Calu3 (cell line): Measurements from ENCODE around the gene CKS2. TPM values are rescaled to one million over a fixed set of nuclear protein-coding genes. Genes with fewer than 3 reads are reported as not detected.

ENCODE experiments used
- BruUV-seq: library from RNA; stranded (reverse); fragments of 400-500 nt; replicated peaks from 2 replicates; lab custom pipeline; 2021; lab: Mats Ljungman, UMichigan
- CTCF ChIA-PET: fragments of 300-600 bp; sonication (Branson Sonifier 250); formaldehyde crosslinking; loops from one replicate; lab custom pipeline; 2022; ENCODE audit warnings: antibody characterized with exemption; lab: Charles Lee
- DNase-seq: peaks from one replicate; pipeline ENCODE4 v3.0.0; 2022
- H3K27ac Mint-ChIP-seq: one replicate; pipeline ENCODE4 v1.8.0; 2022; ENCODE audit warnings: mixed read lengths; ENCODE audit not compliant: unreplicated experiment
- H3K27me3 Mint-ChIP-seq: one replicate; pipeline ENCODE4 v1.8.0; 2022; ENCODE audit warnings: mixed read lengths; ENCODE audit not compliant: unreplicated experiment
- H3K36me3 Mint-ChIP-seq: one replicate; pipeline ENCODE4 v1.8.0; 2022; ENCODE audit warnings: mild to moderate bottlenecking, moderate library complexity, mixed read lengths; ENCODE audit not compliant: insufficient read depth, unreplicated experiment
- H3K4me1 Mint-ChIP-seq: one replicate; pipeline ENCODE4 v1.8.0; 2022; ENCODE audit warnings: mild to moderate bottlenecking, low read depth, mixed read lengths; ENCODE audit not compliant: unreplicated experiment
- H3K4me3 Mint-ChIP-seq: one replicate; pipeline ENCODE4 v1.8.0; 2022; ENCODE audit warnings: mild to moderate bottlenecking, low read depth, moderate library complexity, mixed read lengths; ENCODE audit not compliant: unreplicated experiment
- H3K9me3 Mint-ChIP-seq: one replicate; pipeline ENCODE4 v1.8.0; 2022; ENCODE audit warnings: low read depth, mixed read lengths; ENCODE audit not compliant: unreplicated experiment
- CTCF ChIP-seq: fragments of 200-600 bp; IDR thresholded peaks from one replicate; pipeline ENCODE4 v1.8.0; 2022; ENCODE audit warnings: antibody characterized with exemption; ENCODE audit not compliant: unreplicated experiment
- intact Hi-C: fragments of 100-400 bp; cut with micrococcal nuclease; formaldehyde crosslinking; loops from one replicate; pipeline ENCODE4 v1.10.0; 2022; ENCODE audit not compliant: unreplicated experiment
- total RNA-seq: library from RNA; stranded (reverse); gene quantifications from 2 replicates; pipeline ENCODE4 v1.2.3, GENCODE V29; 2022

The CKS2 gene
- total RNA-seq, 1 experiment from 2014 or later, result 116 TPM

- BruUV-seq, result no TSS peak
- Mint-ChIP-seq H3K4me3 (no peak overlapping the region), H3K27ac (no peak overlapping the region), H3K36me3 (peaks cover 24% of the 10 kb centered on the region), H3K4me1 (no peaks in the 10 kb centered on the region), H3K9me3 (no peaks in the 10 kb centered on the region), H3K27me3 (no peaks in the 10 kb centered on the region)
- CTCF ChIA-PET, result no interaction called here
- TF ChIP-seq CTCF, result no peak
- DNase-seq, result no peak
- intact Hi-C loops, result no loop called here
These were observed 51.0 kb downstream of the CKS2 start for GRCh38 chr9:89361816-89362646.

- no peak overlapping the region for H3K4me3 Mint-ChIP-seq
- CTCF ChIA-PET, result no interaction called here
These were observed 51.8 kb downstream of the CKS2 start for GRCh38 chr9:89362647-89363310.

GRCh38 chr9:89363311-89363670 lies 52.3 kb downstream of the CKS2 start:
- TF ChIP-seq CTCF, result no peak
- CTCF ChIA-PET, result no interaction called here
- no peaks in the 10 kb centered on the region for H3K27me3 Mint-ChIP-seq

More at GRCh38 chr9:89362647-89363310, 51.8 kb downstream of the CKS2 start:
- Mint-ChIP-seq H3K27ac (no peak overlapping the region), H3K27me3 (no peaks in the 10 kb centered on the region), H3K36me3 (peaks cover 24% of the 10 kb centered on the region), H3K9me3 (no peaks in the 10 kb centered on the region), H3K4me1 (no peaks in the 10 kb centered on the region)
- no peak for TF ChIP-seq CTCF
- BruUV-seq, result no TSS peak
- DNase-seq, result no peak
- intact Hi-C loops, result no loop called here

GRCh38 chr9:89363921-89364665 lies 53.1 kb downstream of the CKS2 start:
- Mint-ChIP-seq H3K4me3 (no peak overlapping the region), H3K9me3 (no peaks in the 10 kb centered on the region), H3K27me3 (no peaks in the 10 kb centered on the region), H3K4me1 (no peaks in the 10 kb centered on the region), H3K36me3 (peaks cover 24% of the 10 kb centered on the region), H3K27ac (no peak overlapping the region)
- no peak for TF ChIP-seq CTCF
- no peak for DNase-seq
- CTCF ChIA-PET, result no interaction called here
- BruUV-seq, result no TSS peak
- intact Hi-C loops, result no loop called here

More at GRCh38 chr9:89363311-89363670, 52.3 kb downstream of the CKS2 start:
- no peak overlapping the region for H3K4me3 Mint-ChIP-seq
- BruUV-seq, result no TSS peak
- DNase-seq, result no peak
- H3K27ac Mint-ChIP-seq, result no peak overlapping the region
- no peaks in the 10 kb centered on the region for H3K4me1 Mint-ChIP-seq
- H3K9me3 Mint-ChIP-seq, result no peaks in the 10 kb centered on the region
- intact Hi-C loops, result no loop called here
- H3K36me3 Mint-ChIP-seq, result peaks cover 24% of the 10 kb centered on the region
